22Rv1 (cell line): ENCODE measurements around the gene NELL1.

Experiments
- H3K27ac ChIP-seq: fragments of 450-650 bp; 2 replicates; pipeline ENCODE4 v1.5.1; 2017
- ZFX ChIP-seq: fragments of 450-650 bp; IDR thresholded peaks from 2 replicates; pipeline ENCODE4 v1.6.1; 2017; ENCODE audit warnings: antibody characterized with exemption, borderline replicate concordance
- TF ChIP-seq, protein P1 (sequence below): fragments of 450-650 bp; IDR thresholded peaks from 2 replicates; pipeline ENCODE4 v1.5.1; 2017; ENCODE audit warnings: mild to moderate bottlenecking

The NELL1 gene

DNA sequence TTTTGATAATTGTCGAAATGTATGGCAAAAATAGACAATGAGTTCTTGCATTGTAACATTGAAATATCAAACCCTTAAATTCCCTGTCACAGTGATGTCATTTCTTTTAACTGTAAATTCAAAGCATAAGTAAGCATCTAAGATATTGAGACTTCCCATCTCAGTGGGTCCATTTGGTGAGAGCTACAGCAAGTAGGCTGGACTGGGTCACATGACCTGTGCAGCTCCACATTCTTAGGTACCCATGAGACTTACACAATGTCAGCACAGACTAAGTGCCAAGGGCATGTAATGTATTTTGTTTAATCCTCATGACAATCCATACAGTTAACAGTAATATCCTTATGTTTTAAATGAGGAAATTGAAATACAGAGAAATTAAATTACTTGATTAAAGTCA is 210.7 kb downstream of the NELL1 start:
- TF ChIP-seq ZFX, result no peak
- H3K27ac ChIP-seq, result no peak overlapping the region

GRCh38 chr11:20881328-20882079 is 212.1 kb downstream of the NELL1 start:
- TF ChIP-seq, protein P1, sequence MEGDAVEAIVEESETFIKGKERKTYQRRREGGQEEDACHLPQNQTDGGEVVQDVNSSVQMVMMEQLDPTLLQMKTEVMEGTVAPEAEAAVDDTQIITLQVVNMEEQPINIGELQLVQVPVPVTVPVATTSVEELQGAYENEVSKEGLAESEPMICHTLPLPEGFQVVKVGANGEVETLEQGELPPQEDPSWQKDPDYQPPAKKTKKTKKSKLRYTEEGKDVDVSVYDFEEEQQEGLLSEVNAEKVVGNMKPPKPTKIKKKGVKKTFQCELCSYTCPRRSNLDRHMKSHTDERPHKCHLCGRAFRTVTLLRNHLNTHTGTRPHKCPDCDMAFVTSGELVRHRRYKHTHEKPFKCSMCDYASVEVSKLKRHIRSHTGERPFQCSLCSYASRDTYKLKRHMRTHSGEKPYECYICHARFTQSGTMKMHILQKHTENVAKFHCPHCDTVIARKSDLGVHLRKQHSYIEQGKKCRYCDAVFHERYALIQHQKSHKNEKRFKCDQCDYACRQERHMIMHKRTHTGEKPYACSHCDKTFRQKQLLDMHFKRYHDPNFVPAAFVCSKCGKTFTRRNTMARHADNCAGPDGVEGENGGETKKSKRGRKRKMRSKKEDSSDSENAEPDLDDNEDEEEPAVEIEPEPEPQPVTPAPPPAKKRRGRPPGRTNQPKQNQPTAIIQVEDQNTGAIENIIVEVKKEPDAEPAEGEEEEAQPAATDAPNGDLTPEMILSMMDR, result no peak
- no peak for TF ChIP-seq ZFX
- no peak overlapping the region for H3K27ac ChIP-seq

- H3K27ac ChIP-seq, result no peak overlapping the region
- TF ChIP-seq, protein P1, result no peak
- no peak for TF ChIP-seq ZFX
Observed at GRCh38 chr11:20887137-20887536, 217.8 kb downstream of the NELL1 start.

DNA sequence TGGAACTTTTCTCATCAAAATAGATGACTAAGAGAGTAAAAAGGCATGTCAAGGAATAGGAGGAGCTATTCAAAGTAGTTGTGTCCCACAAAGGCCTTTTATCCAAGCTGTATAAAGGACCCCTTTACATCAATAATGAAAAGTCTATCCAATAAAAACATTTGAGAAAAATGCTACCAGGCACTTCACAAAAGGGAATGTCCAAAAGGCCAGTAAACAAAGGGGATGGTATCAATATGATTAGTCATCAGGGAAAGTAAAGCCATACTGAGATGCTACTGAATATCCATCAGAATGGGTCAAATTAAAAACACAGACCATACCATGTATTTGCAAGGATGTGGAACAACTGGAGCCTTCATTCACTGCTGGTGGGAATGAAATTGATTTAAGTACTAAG is 224.9 kb downstream of the NELL1 start:
- TF ChIP-seq ZFX, result no peak
- TF ChIP-seq, protein P1, result no peak

DNA sequence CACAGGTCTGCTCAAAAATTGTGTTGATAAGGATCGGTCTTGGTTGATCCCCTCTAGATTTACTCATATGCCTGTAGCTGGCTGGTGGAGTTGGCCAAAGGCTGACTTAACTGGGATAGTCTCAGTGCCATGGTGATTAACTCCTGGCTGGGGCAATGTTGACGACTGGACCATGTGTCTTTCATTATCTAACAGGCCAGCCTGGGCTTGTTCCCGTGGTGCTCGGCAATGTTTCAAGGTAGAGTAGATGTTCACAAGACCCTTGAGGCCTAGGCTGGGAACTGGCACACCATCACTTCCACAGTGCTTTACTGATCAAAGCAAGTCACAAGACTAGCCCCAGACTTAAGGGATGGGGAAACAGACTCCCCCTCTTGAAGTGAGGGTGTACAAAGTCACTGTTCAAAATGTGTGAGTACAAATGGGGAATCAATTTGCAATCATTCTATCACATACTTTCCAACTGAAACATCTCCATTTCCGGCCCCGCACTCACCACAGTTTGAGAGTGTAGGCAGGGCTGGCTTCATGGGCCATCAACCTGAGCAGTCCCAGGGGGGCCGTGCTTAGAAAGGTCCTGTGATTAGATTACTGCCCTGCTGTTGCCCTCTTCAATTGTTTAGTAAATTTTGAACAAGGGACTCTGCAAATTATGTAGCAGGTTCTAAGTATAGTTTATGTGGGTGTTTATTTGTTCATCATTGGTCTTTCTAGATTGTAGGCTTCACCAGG is 240.8 kb downstream of the NELL1 start:
- TF ChIP-seq ZFX, result no peak
- TF ChIP-seq, protein P1, result no peak
- no peak overlapping the region for H3K27ac ChIP-seq

More for the DNA sequence above, 224.9 kb downstream of the NELL1 start:
- no peak overlapping the region for H3K27ac ChIP-seq

DNA sequence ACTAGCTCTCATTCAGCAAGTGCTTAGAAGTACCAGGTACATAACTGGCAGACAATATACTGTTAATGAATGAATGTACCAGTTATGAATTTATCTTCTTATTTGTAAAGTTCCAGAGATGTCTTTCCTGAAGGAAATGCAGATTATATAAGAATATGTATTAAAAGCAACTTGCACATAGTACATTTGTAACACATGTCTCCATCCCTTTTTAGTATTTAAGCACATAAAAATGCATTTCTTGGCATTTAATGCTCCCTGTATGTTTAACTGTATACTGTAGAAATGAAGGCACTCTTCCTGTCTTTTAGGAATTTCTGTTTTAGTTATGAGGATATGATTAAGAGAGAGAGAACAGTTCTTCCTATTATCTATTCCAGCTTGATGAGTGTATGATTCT is 241.3 kb downstream of the NELL1 start:
- TF ChIP-seq, protein P1, result no peak
- H3K27ac ChIP-seq, result no peak overlapping the region

GRCh38 chr11:20912065-20912821 is 242.9 kb downstream of the NELL1 start:
- TF ChIP-seq, protein P1, result no peak
- TF ChIP-seq ZFX, result no peak
- no peak overlapping the region for H3K27ac ChIP-seq
